Measurements from ENCODE around the gene NOS3. TPM values are rescaled to one million over a fixed set of nuclear protein-coding genes. Genes with fewer than 3 reads are reported as not detected.

Gene NOS3
- total and polyA plus RNA-seq, 9 of the 15 experiments (the other 6 are each of a cell fraction or from before 2014, with no cell fraction given) = 1.1 to 121 (median 23.6) TPM

GRCh38 chr7:151008143-151008510, 17.3 kb downstream of the NOS3 start (continued):
- TF ChIP-seq MXI1 (IDR thresholded peaks at IDR 0.05; ENCODE audit: low read depth, low read length) (0 out of 2 replicates have a peak, but pooled peaks have one; percentile 4), RCOR1 (IDR thresholded peaks at IDR 0.05; ENCODE audit: borderline replicate concordance in 1 of 2, low read depth in 2 of 2, low read length in 2 of 2) (peak; percentile 60 to 93; a peak in 3 of 4 replicates), TEAD1 (CRISPR knock-in tag; IDR thresholded peaks at IDR 0.05) (no peak; a peak in 1 of 4 replicates), CHD7 (IDR thresholded peaks at IDR 0.05; ENCODE audit: low read depth, low read length) (no peak), MTF1 (CRISPR knock-in tag; IDR thresholded peaks at IDR 0.05; ENCODE audit: borderline replicate concordance) (no peak), TRIM28 (IDR thresholded peaks at IDR 0.05) (no peak), GABPB2 (CRISPR knock-in tag; conservative IDR thresholded peaks at IDR 0.05) (no peak), NCOR1 (IDR thresholded peaks at IDR 0.05) (peak; percentile 79), ETV5 (CRISPR knock-in tag; IDR thresholded peaks at IDR 0.05; ENCODE audit: low read depth) (peak; percentile 79; the same call in 1 of the 2 replicates), NONO (IDR thresholded peaks at IDR 0.05; ENCODE audit: low read depth in 2 of 2, low read length in 1 of 2) (no peak), ZNF277 (CRISPR knock-in tag; IDR thresholded peaks at IDR 0.05; ENCODE audit: borderline replicate concordance) (0 out of 2 replicates have a peak, but pooled peaks have one; percentile 54), THRA (IDR thresholded peaks at IDR 0.05) (no peak), ZNF445 (CRISPR knock-in tag; IDR thresholded peaks at IDR 0.05; ENCODE audit: low read depth) (no peak), NFYB (IDR thresholded peaks at IDR 0.05; ENCODE audit: extremely low read depth, insufficient read length) (peak; percentile 61), SMAD1 (IDR thresholded peaks at IDR 0.05; ENCODE audit: low read depth, low read length, partially characterized antibody) (peak; percentile 69)

Data from K562 (cell line).